ENCODE measurements around the gene ZC3H12A.
"Not testable (repeated sequence)": the region's sequence is repeated elsewhere in the genome, so short reads cannot be mapped to it uniquely, and the experiment has no call there.

The ZC3H12A gene

GRCh38 chr1:37502791-37503190, 28.4 kb downstream of the ZC3H12A start:
- not testable (repeated sequence) for DNase-seq

- no peak for DNase-seq
Observed at GRCh38 chr1:37506740-37507139, 32.4 kb downstream of the ZC3H12A start.

- DNase-seq, result no peak
Observed at GRCh38 chr1:37509181-37509580, 34.8 kb downstream of the ZC3H12A start.

GRCh38 chr1:37513795-37514349, 39.5 kb downstream of the ZC3H12A start:
- peak; percentile 28 for DNase-seq

- DNase-seq, result peak; percentile 82
Observed at GRCh38 chr1:37514350-37515184, 40.2 kb downstream of the ZC3H12A start, which contains the start of gene MEAF6. TSS of gene MEAF6 (minus strand) at chr1:37514766. CDS start at chr1:37514746, 20 bp downstream.

GRCh38 chr1:37515185-37516034, 41.0 kb downstream of the ZC3H12A start:
- no peak for DNase-seq

- no peak for DNase-seq
Observed at GRCh38 chr1:37517569-37517968, 43.2 kb downstream of the ZC3H12A start.

GRCh38 chr1:37518241-37518640, 43.9 kb downstream of the ZC3H12A start:
- DNase-seq, result not testable (repeated sequence)

GRCh38 chr1:37518929-37519328, 44.5 kb downstream of the ZC3H12A start:
- not testable (repeated sequence) for DNase-seq

GRCh38 chr1:37519613-37520012, 45.2 kb downstream of the ZC3H12A start:
- no peak for DNase-seq

GRCh38 chr1:37529888-37530287, 55.5 kb downstream of the ZC3H12A start:
- not testable (repeated sequence) for DNase-seq

GRCh38 chr1:37532418-37533156, 58.2 kb downstream of the ZC3H12A start:
- not testable (repeated sequence) for DNase-seq

- no peak for DNase-seq
Observed at GRCh38 chr1:37533317-37534093, 59.1 kb downstream of the ZC3H12A start.
